Heart right ventricle (tissue), 16 donors: ENCODE data around the gene KRT7. TPM values are rescaled to one million over a fixed set of nuclear protein-coding genes. Genes with fewer than 3 reads are reported as not detected.
A peak's percentile ranks its signal among the peaks of the same experiment; 100 is the strongest.

Experiments used
- ATAC-seq, 8 donors: fragments of 200-7000 bp; cut with Tn5 transposase; one replicate each; pipeline ENCODE4 v1.9.1; 2020; ENCODE audit warnings: mild to moderate bottlenecking in 8 of 8, moderate library complexity in 8 of 8, moderate number of reproducible peaks in 1 of 8
- DNase-seq, 2 donors: peaks; one replicate each; pipeline ENCODE4 v3.0.0-alpha.2; 2020
- H3K27ac ChIP-seq, 10 donors: fragments of 200-600 bp; sonication (generic) in 2 of 10; one replicate each; pipeline versions ENCODE4 v1.5.0 to v1.8.0; 2020 to 2022; ENCODE audit warnings: mild to moderate bottlenecking in 3 of 10
- H3K27me3 ChIP-seq, 7 donors: fragments of 200-600 bp; one replicate each; pipeline ENCODE4 v1.8.0; 2021 to 2022; ENCODE audit warnings: mild to moderate bottlenecking in 2 of 7
- H3K36me3 ChIP-seq, 9 donors: fragments of 200-600 bp; sonication (generic) in 1 of 9; one replicate each; pipeline versions ENCODE4 v1.5.0 to v1.8.0; 2020 to 2022; ENCODE audit warnings: mild to moderate bottlenecking in 2 of 9
- H3K4me1 ChIP-seq, 9 donors: fragments of 200-600 bp; sonication (generic) in 1 of 9; one replicate each; pipeline versions ENCODE4 v1.5.0 to v1.8.0; 2020 to 2022; ENCODE audit warnings: mild to moderate bottlenecking in 4 of 9
- H3K4me3 ChIP-seq, 10 donors: fragments of 200-600 bp; sonication (generic) in 2 of 10; one replicate each; pipeline versions ENCODE4 v1.5.0 to v1.8.0; 2020 to 2022; ENCODE audit warnings: mild to moderate bottlenecking in 7 of 10, moderate library complexity in 2 of 10
- H3K9me3 ChIP-seq, 11 donors: fragments of 200-600 bp in 10 of 11; sonication (generic) in 2 of 11; one replicate each; pipeline versions ENCODE4 v1.5.0 to v1.8.0; 2013 to 2022; ENCODE audit warnings: mild to moderate bottlenecking in 2 of 11, control low read depth in 1 of 11, moderate library complexity in 1 of 11
- CTCF ChIP-seq, 9 donors: fragments of 200-600 bp; sonication (generic) in 2 of 9; IDR thresholded peaks; one replicate each; pipeline versions ENCODE4 v1.5.0 to v1.8.0; 2021 to 2022; ENCODE audit warnings: antibody characterized with exemption in 9 of 9, mild to moderate bottlenecking in 5 of 9, moderate library complexity in 1 of 9
- WGBS, 2 donors: extraction: QIAGEN DNeasy Blood & Tissue Kit; methylation state at CpG; one replicate each; pipeline ENCODE4 v1.1.7; 2013; ENCODE audit warnings: inconsistent platforms in 1 of 2; 5-methylcytosine and 5-hydroxymethylcytosine counted together
- intact Hi-C, 10 donors: fragments of 100-400 bp; cut with DNase I; formaldehyde crosslinking; loops; one replicate each; pipeline versions ENCODE4 v1.11.1 to v1.14.2; 2022
- polyA plus RNA-seq, 2 donors: library from polyadenylated mRNA; stranded (reverse); fragments of 200-250 nt; gene quantifications; one replicate each; pipeline ENCODE4 v1.2.3, GENCODE V29; 2013
- total RNA-seq, 10 donors: library from RNA; stranded (reverse); fragmentation: NEBNext Ultra II Directional in 3 of 10; extraction: Animal tissue kit (Norgen Biotek cat#: 25700) in 3 of 10; gene quantifications; one replicate each; pipeline versions ENCODE4 v1.2.1 to v1.2.4, GENCODE V29; 2021 to 2023
- donor health status: Arrhythmogenic right ventricular cardiomyopathy.
- donor health status: ischemic (EF 13 %, LVEDD 7.1; RV severe dilation, severe dysfunction).
- donor health status: healthy with polysubstance abuse.
- donor health status: DM: no; HTN: yes; CAD: no.
- donor health status: DM: no; HTN: no; CAD: no.
- donor health status: ischemic (EF 25% LVEDD 6.9; RV normal size, moderate dysfunction).
- donor health status: ischemic (EF 25% LVEDD 5.7; RV mildly dilated, moderate dysfunction).
- donor health status: healthy.
- donor health status: DM: yes; HTN: yes; CAD: no.
- donor health status: Ischemic cardiomyopathy.
- donor health status: ischemic (EF 35%, LVEDD 5.7; RV mildly dilated, moderate dysfunction).
- donor health status: nonischemic (EF 11% LVEDD 7.7; RV severe dilation, severe dysfunction).
- donor health status: DM: yes; HTN: yes; CAD: no.
- donor health status: PGD.
- donor health status: ischemic (EF 29% LVEDD 5.4; RV normal size, mild dysfunction).
- donor health status: nonischemic (EF 23%, LVEDD 6.1; RV moderate dilation, normal function).

Gene KRT7
- total and polyA plus RNA-seq, 12 donors, result 0.59 to 10.8 (median 1.8) TPM; not detected in 3

- H3K27ac ChIP-seq, result peak within 1 kb of the TSS in 6 of 10 donors; percentile 15 to 71 (median 48)
- H3K36me3 ChIP-seq, result no peaks in the 10 kb centered on the region
- intact Hi-C loops, result no loop called here
- no peaks in the 10 kb centered on the region for H3K27me3 ChIP-seq
- ATAC-seq (peak; percentile 82 to 96 (median 93)), DNase-seq (peak; percentile 83)
- TF ChIP-seq CTCF (IDR thresholded peaks at IDR 0.05), result no peak
- peaks cover 8 to 62% (median 33%) of the 10 kb centered on the region in 9 donors for H3K4me1 ChIP-seq
- 68 to 71% methylated on average over 20 of the region's 20 CpGs for WGBS, 2 donors
- H3K9me3 ChIP-seq, result no peaks in the 10 kb centered on the region
- no peak within 1 kb of the TSS for H3K4me3 ChIP-seq
Observed at GRCh38 chr12:52191841-52192791, 40.9 kb upstream of the KRT7 start, which contains the start of gene KRT80. Gene KRT80 (minus strand): TSS chr12:52192014. CDS start chr12:52191902, 112 bp downstream.

GRCh38 chr12:52193532-52193931 lies 39.5 kb upstream of the KRT7 start:
- Histone ChIP-seq H3K27me3 (no peaks in the 10 kb centered on the region), H3K27ac (peak overlapping the region in 2 of 10 donors; percentile 9 to 19), H3K4me3 (no peak overlapping the region), H3K9me3 (no peaks in the 10 kb centered on the region), H3K4me1 (peaks cover 8 to 66% (median 42%) of the 10 kb centered on the region in 9 donors), H3K36me3 (no peaks in the 10 kb centered on the region)
- intact Hi-C loops, result no loop called here
- DNase-seq, result no peak
- TF ChIP-seq CTCF (IDR thresholded peaks at IDR 0.05), result no peak
- WGBS, 2 donors, result 65 to 69% methylated on average over 6 of the region's 6 CpGs
- ATAC-seq, result no peak

- no peak for TF ChIP-seq CTCF (IDR thresholded peaks at IDR 0.05)
- no peaks in the 10 kb centered on the region for H3K9me3 ChIP-seq
- H3K4me3 ChIP-seq, result no peak overlapping the region
- peaks cover 8 to 69% (median 47%) of the 10 kb centered on the region in 9 donors for H3K4me1 ChIP-seq
- ATAC-seq (no peak), DNase-seq (no peak)
- no peaks in the 10 kb centered on the region for H3K36me3 ChIP-seq
- intact Hi-C loops, result no loop called here
- peak overlapping the region in 1 of 10 donors; percentile 19 for H3K27ac ChIP-seq
- WGBS, 2 donors, result 37 to 42% methylated on average over 6 of the region's 6 CpGs
- H3K27me3 ChIP-seq, result no peaks in the 10 kb centered on the region
Observed at GRCh38 chr12:52193991-52194390, 39.1 kb upstream of the KRT7 start.

GRCh38 chr12:52195065-52195730 lies 37.8 kb upstream of the KRT7 start:
- peak overlapping the region in 1 of 10 donors; percentile 25 for H3K27ac ChIP-seq
- no peak overlapping the region for H3K4me3 ChIP-seq
- H3K36me3 ChIP-seq, result no peaks in the 10 kb centered on the region
- intact Hi-C loops, result no loop called here
- peaks cover 8 to 73% (median 50%) of the 10 kb centered on the region in 9 donors for H3K4me1 ChIP-seq
- no peaks in the 10 kb centered on the region for H3K27me3 ChIP-seq
- DNase-seq (no peak), ATAC-seq (no peak)
- 62 to 84% methylated on average over 8 of the region's 8 CpGs for WGBS, 2 donors
- no peaks in the 10 kb centered on the region for H3K9me3 ChIP-seq
- no peak for TF ChIP-seq CTCF (IDR thresholded peaks at IDR 0.05)
